ENCODE measurements around the gene PRMT2. TPM values are rescaled to one million over a fixed set of nuclear protein-coding genes. Genes with fewer than 3 reads are reported as not detected.

The PRMT2 gene
- total and polyA plus RNA-seq, 2 experiments from 2014 or later = 51.9 to 56.9 TPM

- peaks cover 18% of the 10 kb centered on the region for H3K4me1 ChIP-seq (ENCODE audit: insufficient read depth)
- peaks cover 47% of the 10 kb centered on the region for H3K79me2 ChIP-seq (replicated peaks; ENCODE audit: insufficient read depth)
- DNase-seq (ENCODE audit: low spot score) (no peak), ATAC-seq (no peak)
- H3K9me3 Mint-ChIP-seq = no peaks in the 10 kb centered on the region
- H3K27me3 ChIP-seq (ENCODE audit: insufficient read depth) = no peaks in the 10 kb centered on the region
- H3K36me3 ChIP-seq (ENCODE audit: insufficient read depth) = no peaks in the 10 kb centered on the region; the same call in 1 of the 2 replicates
- no peaks in the 10 kb centered on the region for H3F3A ChIP-seq (replicated peaks; ENCODE audit: low read depth)
- no peak overlapping the region for H3K4me3 ChIP-seq
- no peak overlapping the region for H2AFZ ChIP-seq
- no peak overlapping the region for H3K27ac Mint-ChIP-seq
- H3K4me3 Mint-ChIP-seq = no peak overlapping the region
- no peaks in the 10 kb centered on the region for H3K9me2 ChIP-seq (ENCODE audit: insufficient read depth)
- H3K4me1 Mint-ChIP-seq = peaks cover 17% of the 10 kb centered on the region
- H3K36me3 Mint-ChIP-seq (ENCODE audit: low read depth) = peaks cover 25% of the 10 kb centered on the region
- H3K27ac ChIP-seq (ENCODE audit: low read depth) = no peak overlapping the region
- H3K27me3 Mint-ChIP-seq (ENCODE audit: insufficient read depth, low read depth, poor library complexity) = peaks cover 10% of the 10 kb centered on the region
- TF ChIP-seq ETS1 (IDR thresholded peaks at IDR 0.05) (no peak), EZH2phosphoT487 (IDR thresholded peaks at IDR 0.05; ENCODE audit: unreplicated experiment) (no peak), CREB1 (CRISPR knock-in tag; IDR thresholded peaks at IDR 0.05; ENCODE audit: low read depth) (no peak), REST (IDR thresholded peaks at IDR 0.05; ENCODE audit: unreplicated experiment) (no peak), JUNB (IDR thresholded peaks at IDR 0.05; ENCODE audit: unreplicated experiment) (no peak), ZNF331 (CRISPR knock-in tag; IDR thresholded peaks at IDR 0.05; ENCODE audit: low read depth) (no peak), STAT1 (IDR thresholded peaks at IDR 0.05; ENCODE audit: unreplicated experiment) (no peak)
- TF ChIP-seq, protein P1, sequence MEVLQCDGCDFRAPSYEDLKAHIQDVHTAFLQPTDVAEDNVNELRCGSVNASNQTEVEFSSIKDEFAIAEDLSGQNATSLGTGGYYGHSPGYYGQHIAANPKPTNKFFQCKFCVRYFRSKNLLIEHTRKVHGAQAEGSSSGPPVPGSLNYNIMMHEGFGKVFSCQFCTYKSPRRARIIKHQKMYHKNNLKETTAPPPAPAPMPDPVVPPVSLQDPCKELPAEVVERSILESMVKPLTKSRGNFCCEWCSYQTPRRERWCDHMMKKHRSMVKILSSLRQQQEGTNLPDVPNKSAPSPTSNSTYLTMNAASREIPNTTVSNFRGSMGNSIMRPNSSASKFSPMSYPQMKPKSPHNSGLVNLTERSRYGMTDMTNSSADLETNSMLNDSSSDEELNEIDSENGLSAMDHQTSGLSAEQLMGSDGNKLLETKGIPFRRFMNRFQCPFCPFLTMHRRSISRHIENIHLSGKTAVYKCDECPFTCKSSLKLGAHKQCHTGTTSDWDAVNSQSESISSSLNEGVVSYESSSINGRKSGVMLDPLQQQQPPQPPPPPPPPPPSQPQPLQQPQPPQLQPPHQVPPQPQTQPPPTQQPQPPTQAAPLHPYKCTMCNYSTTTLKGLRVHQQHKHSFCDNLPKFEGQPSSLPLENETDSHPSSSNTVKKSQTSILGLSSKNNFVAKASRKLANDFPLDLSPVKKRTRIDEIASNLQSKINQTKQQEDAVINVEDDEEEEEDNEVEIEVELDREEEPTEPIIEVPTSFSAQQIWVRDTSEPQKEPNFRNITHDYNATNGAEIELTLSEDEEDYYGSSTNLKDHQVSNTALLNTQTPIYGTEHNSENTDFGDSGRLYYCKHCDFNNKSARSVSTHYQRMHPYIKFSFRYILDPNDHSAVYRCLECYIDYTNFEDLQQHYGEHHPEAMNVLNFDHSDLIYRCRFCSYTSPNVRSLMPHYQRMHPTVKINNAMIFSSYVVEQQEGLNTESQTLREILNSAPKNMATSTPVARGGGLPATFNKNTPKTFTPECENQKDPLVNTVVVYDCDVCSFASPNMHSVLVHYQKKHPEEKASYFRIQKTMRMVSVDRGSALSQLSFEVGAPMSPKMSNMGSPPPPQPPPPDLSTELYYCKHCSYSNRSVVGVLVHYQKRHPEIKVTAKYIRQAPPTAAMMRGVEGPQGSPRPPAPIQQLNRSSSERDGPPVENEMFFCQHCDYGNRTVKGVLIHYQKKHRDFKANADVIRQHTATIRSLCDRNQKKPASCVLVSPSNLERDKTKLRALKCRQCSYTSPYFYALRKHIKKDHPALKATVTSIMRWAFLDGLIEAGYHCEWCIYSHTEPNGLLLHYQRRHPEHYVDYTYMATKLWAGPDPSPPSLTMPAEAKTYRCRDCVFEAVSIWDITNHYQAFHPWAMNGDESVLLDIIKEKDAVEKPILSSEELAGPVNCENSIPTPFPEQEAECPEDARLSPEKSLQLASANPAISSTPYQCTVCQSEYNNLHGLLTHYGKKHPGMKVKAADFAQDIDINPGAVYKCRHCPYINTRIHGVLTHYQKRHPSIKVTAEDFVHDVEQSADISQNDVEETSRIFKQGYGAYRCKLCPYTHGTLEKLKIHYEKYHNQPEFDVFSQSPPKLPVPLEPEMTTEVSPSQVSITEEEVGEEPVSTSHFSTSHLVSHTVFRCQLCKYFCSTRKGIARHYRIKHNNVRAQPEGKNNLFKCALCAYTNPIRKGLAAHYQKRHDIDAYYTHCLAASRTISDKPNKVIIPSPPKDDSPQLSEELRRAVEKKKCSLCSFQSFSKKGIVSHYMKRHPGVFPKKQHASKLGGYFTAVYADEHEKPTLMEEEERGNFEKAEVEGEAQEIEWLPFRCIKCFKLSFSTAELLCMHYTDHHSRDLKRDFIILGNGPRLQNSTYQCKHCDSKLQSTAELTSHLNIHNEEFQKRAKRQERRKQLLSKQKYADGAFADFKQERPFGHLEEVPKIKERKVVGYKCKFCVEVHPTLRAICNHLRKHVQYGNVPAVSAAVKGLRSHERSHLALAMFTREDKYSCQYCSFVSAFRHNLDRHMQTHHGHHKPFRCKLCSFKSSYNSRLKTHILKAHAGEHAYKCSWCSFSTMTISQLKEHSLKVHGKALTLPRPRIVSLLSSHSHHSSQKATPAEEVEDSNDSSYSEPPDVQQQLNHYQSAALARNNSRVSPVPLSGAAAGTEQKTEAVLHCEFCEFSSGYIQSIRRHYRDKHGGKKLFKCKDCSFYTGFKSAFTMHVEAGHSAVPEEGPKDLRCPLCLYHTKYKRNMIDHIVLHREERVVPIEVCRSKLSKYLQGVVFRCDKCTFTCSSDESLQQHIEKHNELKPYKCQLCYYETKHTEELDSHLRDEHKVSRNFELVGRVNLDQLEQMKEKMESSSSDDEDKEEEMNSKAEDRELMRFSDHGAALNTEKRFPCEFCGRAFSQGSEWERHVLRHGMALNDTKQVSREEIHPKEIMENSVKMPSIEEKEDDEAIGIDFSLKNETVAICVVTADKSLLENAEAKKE (CRISPR knock-in tag; IDR thresholded peaks at IDR 0.05) = no peak
- H3K4me2 ChIP-seq = no peak overlapping the region
- H4K20me1 ChIP-seq (replicated peaks; ENCODE audit: insufficient read depth) = peaks cover 6% of the 10 kb centered on the region
These were observed 2.7 kb downstream of the PRMT2 start for GRCh38 chr21:46637952-46638746.

All from GM23338 (cell line).